SK-N-MC (cell line): ENCODE data around the gene ABCB8.

Source experiments
- DNase-seq: peaks from one replicate; pipeline ENCODE4 v3.0.0-alpha.2; 2011; ENCODE audit warnings: low read depth, low spot score
- H3K27ac ChIP-seq: fragments of 200-600 bp; sonication (generic); 2 replicates; pipeline ENCODE4 v1.5.1; 2016; ENCODE audit warnings: mixed run types
- H3K36me3 ChIP-seq: fragments of 200-600 bp; sonication (generic); 2 replicates; pipeline ENCODE4 v1.6.1; 2017; ENCODE audit warnings: antibody characterized with exemption, low read length, mixed read lengths; ENCODE audit not compliant: insufficient read depth
- H3K4me3 ChIP-seq: fragments of 200-600 bp; sonication (generic); 2 replicates; pipeline ENCODE4 v1.5.1; 2016
- H3K9ac ChIP-seq: fragments of 200-600 bp; sonication (generic); 2 replicates; pipeline ENCODE4 v1.8.0; 2017; ENCODE audit warnings: mixed run types, mixed read lengths; ENCODE audit not compliant: insufficient read length
- H3K9me3 ChIP-seq: fragments of 200-600 bp; sonication (generic); 2 replicates; pipeline ENCODE4 v1.6.1; 2017; ENCODE audit warnings: low read depth, mild to moderate bottlenecking, antibody characterized with exemption, low read length, moderate library complexity, mixed read lengths
- EZH2 ChIP-seq: fragments of 200-600 bp; sonication (generic); IDR thresholded peaks from one replicate; pipeline ENCODE4 v1.6.1; 2017; ENCODE audit warnings: antibody characterized with exemption
- FOXP2 ChIP-seq: optimal IDR thresholded peaks from 2 replicates; pipeline ENCODE3; 2011; ENCODE audit warnings: mild to moderate bottlenecking, moderate library complexity; ENCODE audit not compliant: insufficient read depth; ENCODE audit errors: extremely low read length, control extremely low read depth
- POLR2AphosphoS5 ChIP-seq: IDR thresholded peaks from 2 replicates; pipeline ENCODE4 v1.6.1; 2012; ENCODE audit warnings: mild to moderate bottlenecking, low read depth, low read length, borderline replicate concordance

The ABCB8 gene

GRCh38 chr7:151053751-151054150, 25.5 kb downstream of the ABCB8 start:
- no peaks in the 10 kb centered on the region for H3K9me3 ChIP-seq
- no peak for DNase-seq
- H3K4me3 ChIP-seq, result no peak overlapping the region
- no peak overlapping the region for H3K9ac ChIP-seq
- no peaks in the 10 kb centered on the region for H3K36me3 ChIP-seq
- TF ChIP-seq POLR2AphosphoS5 (no peak), FOXP2 (no peak), EZH2 (no peak)
- H3K27ac ChIP-seq, result no peak overlapping the region

GRCh38 chr7:151056283-151056665, 28.0 kb downstream of the ABCB8 start:
- no peaks in the 10 kb centered on the region for H3K9me3 ChIP-seq
- no peak overlapping the region for H3K9ac ChIP-seq
- H3K4me3 ChIP-seq, result no peak overlapping the region
- DNase-seq, result no peak
- no peak overlapping the region for H3K27ac ChIP-seq
- H3K36me3 ChIP-seq, result no peaks in the 10 kb centered on the region
- no peak for TF ChIP-seq FOXP2
- TF ChIP-seq EZH2, result no peak
- TF ChIP-seq POLR2AphosphoS5, result no peak

GRCh38 chr7:151056666-151057505, 28.6 kb downstream of the ABCB8 start:
- Histone ChIP-seq H3K36me3 (no peaks in the 10 kb centered on the region; the same call in 1 of the 2 replicates), H3K9ac (peak overlapping the region; percentile 59), H3K9me3 (no peaks in the 10 kb centered on the region), H3K4me3 (peak overlapping the region; percentile 88), H3K27ac (no peak overlapping the region)
- TF ChIP-seq EZH2 (no peak), FOXP2 (no peak), POLR2AphosphoS5 (no peak)
- DNase-seq, result no peak

- Histone ChIP-seq H3K9me3 (no peaks in the 10 kb centered on the region), H3K36me3 (peaks cover 2% of the 10 kb centered on the region; the same call in 1 of the 2 replicates), H3K9ac (peak within 1 kb of the TSS; percentile 73), H3K4me3 (peak within 1 kb of the TSS; percentile 94), H3K27ac (peak within 1 kb of the TSS; percentile 89)
- DNase-seq, result no peak
- TF ChIP-seq EZH2 (no peak), POLR2AphosphoS5 (no peak), FOXP2 (no peak)
These were observed 29.3 kb downstream of the ABCB8 start, which contains the start of gene CDK5 for GRCh38 chr7:151057506-151057988. Gene CDK5 (minus strand): TSS chr7:151057897. CDS start chr7:151057848, 49 bp downstream.

GRCh38 chr7:151057989-151058780, 29.9 kb downstream of the ABCB8 start:
- peak overlapping the region; percentile 89 for H3K27ac ChIP-seq
- H3K36me3 ChIP-seq, result peaks cover 5% of the 10 kb centered on the region; the same call in 1 of the 2 replicates
- TF ChIP-seq FOXP2, result peak; percentile 83
- no peak for TF ChIP-seq EZH2
- TF ChIP-seq POLR2AphosphoS5, result peak; percentile 54
- H3K9me3 ChIP-seq, result no peaks in the 10 kb centered on the region
- H3K9ac ChIP-seq, result peak overlapping the region; percentile 73
- peak; percentile 98 for DNase-seq
- peak overlapping the region; percentile 94 for H3K4me3 ChIP-seq

- H3K9ac ChIP-seq, result peak overlapping the region; percentile 73
These were observed 30.6 kb downstream of the ABCB8 start for GRCh38 chr7:151058781-151059366.

GRCh38 chr7:151059367-151060112, 31.3 kb downstream of the ABCB8 start, which contains the start of gene SLC4A2:
Gene SLC4A2 (plus strand): TSS chr7:151059589. CDS start chr7:151061988, 2,399 bp downstream.
- H3K36me3 ChIP-seq, result peaks cover 8% of the 10 kb centered on the region; the same call in 1 of the 2 replicates
- peak within 1 kb of the TSS; percentile 94 for H3K4me3 ChIP-seq
- H3K9ac ChIP-seq, result peak within 1 kb of the TSS; percentile 73
- no peaks in the 10 kb centered on the region for H3K9me3 ChIP-seq
- DNase-seq, result no peak
- TF ChIP-seq EZH2 (no peak), POLR2AphosphoS5 (peak; percentile 29; the same call in 1 of the 2 replicates), FOXP2 (no peak)
- peak within 1 kb of the TSS; percentile 89 for H3K27ac ChIP-seq

More at GRCh38 chr7:151058781-151059366, 30.6 kb downstream of the ABCB8 start:
- Histone ChIP-seq H3K9me3 (no peaks in the 10 kb centered on the region), H3K27ac (peak overlapping the region; percentile 89), H3K4me3 (peak overlapping the region; percentile 94), H3K36me3 (peaks cover 5% of the 10 kb centered on the region; the same call in 1 of the 2 replicates)
- no peak for DNase-seq
- TF ChIP-seq FOXP2, result no peak
- TF ChIP-seq EZH2, result no peak
- TF ChIP-seq POLR2AphosphoS5, result 0 out of 2 replicates have a peak, but pooled peaks have one; percentile 43
